Measurements from ENCODE around the gene NR1I2.

NR1I2 gene

GRCh38 chr3:119767936-119768601, 13.8 kb upstream of the NR1I2 start:
- TF ChIP-seq EP300 (IDR thresholded peaks at IDR 0.05; ENCODE audit: borderline replicate concordance) (no peak), EGR1 (IDR thresholded peaks at IDR 0.05) (no peak), CEBPB (IDR thresholded peaks at IDR 0.05) (no peak), NFIC (IDR thresholded peaks at IDR 0.05) (no peak), USF1 (IDR thresholded peaks at IDR 0.05) (no peak), CREB1 (IDR thresholded peaks at IDR 0.05; ENCODE audit: low read depth) (no peak), TEAD4 (IDR thresholded peaks at IDR 0.05) (no peak), TCF12 (IDR thresholded peaks at IDR 0.05; ENCODE audit: low read depth) (no peak), ZBTB7A (IDR thresholded peaks at IDR 0.05; ENCODE audit: low read depth) (no peak), FOXM1 (IDR thresholded peaks at IDR 0.05; ENCODE audit: borderline replicate concordance, low read depth) (no peak), RAD21 (IDR thresholded peaks at IDR 0.05; ENCODE audit: low read depth) (no peak), YY1 (IDR thresholded peaks at IDR 0.05; ENCODE audit: low read depth) (no peak), MAX (IDR thresholded peaks at IDR 0.05) (no peak), TAF1 (IDR thresholded peaks at IDR 0.05; ENCODE audit: low read depth) (no peak)

GRCh38 chr3:119768668-119769393, 13.1 kb upstream of the NR1I2 start:
- TF ChIP-seq TCF12 (IDR thresholded peaks at IDR 0.05; ENCODE audit: low read depth), result no peak
- TF ChIP-seq CEBPB (IDR thresholded peaks at IDR 0.05), result no peak
- no peak for TF ChIP-seq EGR1 (IDR thresholded peaks at IDR 0.05)
- no peak for TF ChIP-seq USF1 (IDR thresholded peaks at IDR 0.05)
- no peak for TF ChIP-seq EP300 (IDR thresholded peaks at IDR 0.05; ENCODE audit: borderline replicate concordance)
- TF ChIP-seq ZBTB7A (IDR thresholded peaks at IDR 0.05; ENCODE audit: low read depth), result no peak
- no peak for TF ChIP-seq NFIC (IDR thresholded peaks at IDR 0.05)
- no peak for TF ChIP-seq YY1 (IDR thresholded peaks at IDR 0.05; ENCODE audit: low read depth)
- TF ChIP-seq FOXM1 (IDR thresholded peaks at IDR 0.05; ENCODE audit: borderline replicate concordance, low read depth), result no peak

GRCh38 chr3:119769394-119770149, 12.3 kb upstream of the NR1I2 start:
- TF ChIP-seq NFIC (IDR thresholded peaks at IDR 0.05) (no peak), RAD21 (IDR thresholded peaks at IDR 0.05; ENCODE audit: low read depth) (no peak), REST (IDR thresholded peaks at IDR 0.05; ENCODE audit: low read depth) (no peak), EGR1 (IDR thresholded peaks at IDR 0.05) (no peak), USF1 (IDR thresholded peaks at IDR 0.05) (no peak), CREB1 (IDR thresholded peaks at IDR 0.05; ENCODE audit: low read depth) (no peak), TCF12 (IDR thresholded peaks at IDR 0.05; ENCODE audit: low read depth) (no peak), TAF1 (IDR thresholded peaks at IDR 0.05; ENCODE audit: low read depth) (no peak)

GRCh38 chr3:119774444-119774843, 7.5 kb upstream of the NR1I2 start:
- TF ChIP-seq FOXM1 (IDR thresholded peaks at IDR 0.05; ENCODE audit: borderline replicate concordance, low read depth), result no peak
- TF ChIP-seq EP300 (IDR thresholded peaks at IDR 0.05; ENCODE audit: borderline replicate concordance), result no peak
- no peak for TF ChIP-seq TAF1 (IDR thresholded peaks at IDR 0.05; ENCODE audit: low read depth)
- TF ChIP-seq NFIC (IDR thresholded peaks at IDR 0.05), result no peak

- no peak for TF ChIP-seq TAF1 (IDR thresholded peaks at IDR 0.05; ENCODE audit: low read depth)
- TF ChIP-seq FOXM1 (IDR thresholded peaks at IDR 0.05; ENCODE audit: borderline replicate concordance, low read depth), result no peak
- TF ChIP-seq USF1 (IDR thresholded peaks at IDR 0.05), result no peak
- TF ChIP-seq REST (IDR thresholded peaks at IDR 0.05; ENCODE audit: low read depth), result no peak
- TF ChIP-seq CEBPB (IDR thresholded peaks at IDR 0.05), result no peak
- TF ChIP-seq EP300 (IDR thresholded peaks at IDR 0.05; ENCODE audit: borderline replicate concordance), result no peak
- no peak for TF ChIP-seq NFIC (IDR thresholded peaks at IDR 0.05)
- no peak for TF ChIP-seq CREB1 (IDR thresholded peaks at IDR 0.05; ENCODE audit: low read depth)
- no peak for TF ChIP-seq MAX (IDR thresholded peaks at IDR 0.05)
- TF ChIP-seq YY1 (IDR thresholded peaks at IDR 0.05; ENCODE audit: low read depth), result no peak
- TF ChIP-seq ZBTB7A (IDR thresholded peaks at IDR 0.05; ENCODE audit: low read depth), result no peak
- TF ChIP-seq EGR1 (IDR thresholded peaks at IDR 0.05), result no peak
- no peak for TF ChIP-seq TEAD4 (IDR thresholded peaks at IDR 0.05)
Observed at GRCh38 chr3:119776304-119776703, 5.6 kb upstream of the NR1I2 start.

Measured in Ishikawa (cell line).